Loucy (cell line): ENCODE results near the gene VAV3.

ENCODE experiments used
- H2AFZ ChIP-seq: fragments of 200-600 bp; sonication (generic); 2 replicates; pipeline ENCODE4 v1.6.0; 2016; ENCODE audit warnings: antibody characterized with exemption, mild to moderate bottlenecking, low read length, moderate library complexity
- H3F3A ChIP-seq: fragments of 200-600 bp; 2 replicates; pipeline ENCODE4 v1.6.0; 2016; ENCODE audit warnings: antibody characterized with exemption, low read depth, mild to moderate bottlenecking
- H3K27me3 ChIP-seq: fragments of 200-600 bp; sonication (generic); 2 replicates; pipeline ENCODE4 v1.6.1; 2014; ENCODE audit warnings: low read length, mild to moderate bottlenecking; ENCODE audit not compliant: insufficient read depth, poor library complexity, severe bottlenecking
- H3K36me3 ChIP-seq: fragments of 200-600 bp; sonication (generic); 2 replicates; pipeline ENCODE4 v1.6.1; 2016; ENCODE audit warnings: low read length; ENCODE audit not compliant: insufficient read depth
- H3K4me1 ChIP-seq: fragments of 200-600 bp; sonication (generic); 2 replicates; pipeline ENCODE4 v1.5.1; 2014; ENCODE audit warnings: low read length, mild to moderate bottlenecking; ENCODE audit not compliant: insufficient read depth, poor library complexity, severe bottlenecking
- H3K4me2 ChIP-seq: fragments of 200-600 bp; sonication (generic); 2 replicates; pipeline ENCODE4 v1.6.0; 2014; ENCODE audit warnings: antibody characterized with exemption, low read length, low read depth, mild to moderate bottlenecking; ENCODE audit not compliant: poor library complexity, severe bottlenecking
- H3K4me3 ChIP-seq: fragments of 200-600 bp; sonication (generic); 2 replicates; pipeline ENCODE4 v1.5.1; 2014; ENCODE audit warnings: low read length, mild to moderate bottlenecking, mixed read lengths; ENCODE audit not compliant: poor library complexity, severe bottlenecking
- H3K79me2 ChIP-seq: fragments of 200-600 bp; sonication (generic); 2 replicates; pipeline ENCODE4 v1.6.1; 2014; ENCODE audit warnings: low read length; ENCODE audit not compliant: insufficient read depth
- H3K9ac ChIP-seq: fragments of 200-600 bp; sonication (generic); 2 replicates; pipeline ENCODE4 v1.6.0; 2014; ENCODE audit warnings: mild to moderate bottlenecking, low read depth, low read length, moderate library complexity; ENCODE audit not compliant: poor library complexity, severe bottlenecking
- H3K9me2 ChIP-seq: fragments of 200-600 bp; sonication (generic); replicated peaks from 2 replicates; pipeline ENCODE4 v1.6.1; 2016; ENCODE audit warnings: low read depth, low read length, mixed read lengths
- H3K9me3 ChIP-seq: fragments of 200-600 bp; sonication (generic); 2 replicates; pipeline ENCODE4 v1.6.1; 2014; ENCODE audit warnings: mild to moderate bottlenecking, antibody characterized with exemption, low read length, low read depth; ENCODE audit not compliant: insufficient read depth
- H4K20me1 ChIP-seq: fragments of 200-600 bp; sonication (generic); 2 replicates; pipeline ENCODE4 v1.6.0; 2014; ENCODE audit warnings: antibody characterized with exemption, low read length, mild to moderate bottlenecking; ENCODE audit not compliant: insufficient read depth, poor library complexity, severe bottlenecking
- EZH2phosphoT487 ChIP-seq: fragments of 200-600 bp; IDR thresholded peaks from 2 replicates; pipeline ENCODE4 v1.6.1; 2018; ENCODE audit warnings: antibody characterized with exemption, mild to moderate bottlenecking, moderate library complexity, borderline replicate concordance
- TF ChIP-seq, protein P1 (sequence below): fragments of 200-600 bp; sonication (generic); conservative IDR thresholded peaks from 2 replicates; pipeline ENCODE4 v1.5.1; 2014; ENCODE audit warnings: mild to moderate bottlenecking, antibody characterized with exemption, low read length

The VAV3 gene

DNA sequence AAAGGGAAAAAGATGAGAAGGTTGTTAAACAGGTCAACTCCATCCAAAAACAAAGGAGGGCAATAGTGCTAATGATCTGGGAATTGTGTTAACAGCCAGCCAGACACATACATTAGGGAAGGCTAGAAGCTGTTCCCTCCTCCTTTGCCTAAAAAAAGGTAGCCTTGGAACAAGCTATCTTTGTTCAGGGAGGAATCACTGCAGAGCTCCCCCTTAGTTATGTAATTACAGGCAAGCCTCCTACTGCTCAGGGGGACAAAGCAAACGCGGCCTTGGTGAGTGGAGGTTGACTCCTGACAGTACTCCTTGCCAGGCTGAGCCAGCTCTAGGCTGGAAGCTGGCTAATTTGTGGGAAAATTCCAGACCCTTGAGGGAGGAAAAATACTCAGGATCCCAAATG, 97.6 kb downstream of the VAV3 start:
- Histone ChIP-seq H3K79me2 (peaks cover 81% of the 10 kb centered on the region), H2AFZ (no peak overlapping the region), H3K9me3 (no peaks in the 10 kb centered on the region), H3K4me3 (no peak overlapping the region), H3K4me2 (no peak overlapping the region), H3K27me3 (no peaks in the 10 kb centered on the region), H3K9me2 (no peaks in the 10 kb centered on the region), H3K4me1 (peaks cover 54% of the 10 kb centered on the region), H3F3A (no peaks in the 10 kb centered on the region), H3K36me3 (peaks cover 17% of the 10 kb centered on the region; the same call in 1 of the 2 replicates), H4K20me1 (peaks cover 9% of the 10 kb centered on the region), H3K9ac (no peak overlapping the region)
- TF ChIP-seq EZH2phosphoT487, result no peak
- TF ChIP-seq, protein P1, sequence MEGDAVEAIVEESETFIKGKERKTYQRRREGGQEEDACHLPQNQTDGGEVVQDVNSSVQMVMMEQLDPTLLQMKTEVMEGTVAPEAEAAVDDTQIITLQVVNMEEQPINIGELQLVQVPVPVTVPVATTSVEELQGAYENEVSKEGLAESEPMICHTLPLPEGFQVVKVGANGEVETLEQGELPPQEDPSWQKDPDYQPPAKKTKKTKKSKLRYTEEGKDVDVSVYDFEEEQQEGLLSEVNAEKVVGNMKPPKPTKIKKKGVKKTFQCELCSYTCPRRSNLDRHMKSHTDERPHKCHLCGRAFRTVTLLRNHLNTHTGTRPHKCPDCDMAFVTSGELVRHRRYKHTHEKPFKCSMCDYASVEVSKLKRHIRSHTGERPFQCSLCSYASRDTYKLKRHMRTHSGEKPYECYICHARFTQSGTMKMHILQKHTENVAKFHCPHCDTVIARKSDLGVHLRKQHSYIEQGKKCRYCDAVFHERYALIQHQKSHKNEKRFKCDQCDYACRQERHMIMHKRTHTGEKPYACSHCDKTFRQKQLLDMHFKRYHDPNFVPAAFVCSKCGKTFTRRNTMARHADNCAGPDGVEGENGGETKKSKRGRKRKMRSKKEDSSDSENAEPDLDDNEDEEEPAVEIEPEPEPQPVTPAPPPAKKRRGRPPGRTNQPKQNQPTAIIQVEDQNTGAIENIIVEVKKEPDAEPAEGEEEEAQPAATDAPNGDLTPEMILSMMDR, result no peak

DNA sequence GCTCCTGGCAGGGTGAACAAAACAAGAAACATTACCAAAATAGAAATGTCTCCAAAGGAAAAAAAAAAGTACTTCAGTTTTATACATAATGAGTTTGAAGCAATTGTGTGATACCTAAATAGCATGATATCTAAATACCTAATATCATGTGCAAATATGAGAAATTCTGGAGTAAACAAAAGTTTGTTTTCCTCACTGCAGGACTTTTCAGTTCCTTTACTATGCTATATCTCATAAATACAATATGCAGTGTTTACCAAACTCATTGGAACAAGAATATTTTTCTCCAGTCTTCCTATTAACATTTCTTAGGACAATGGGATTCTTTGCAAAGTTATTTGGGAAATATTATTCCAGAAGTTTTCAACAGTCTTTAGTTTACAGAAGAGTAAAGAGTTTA, 98.1 kb downstream of the VAV3 start:
- no peak for TF ChIP-seq EZH2phosphoT487
- TF ChIP-seq, protein P1, result no peak
- peaks cover 57% of the 10 kb centered on the region for H3K4me1 ChIP-seq
- no peak overlapping the region for H3K4me3 ChIP-seq
- H3K36me3 ChIP-seq, result peaks cover 17% of the 10 kb centered on the region; the same call in 1 of the 2 replicates
- no peak overlapping the region for H3K9ac ChIP-seq
- H3K79me2 ChIP-seq, result peaks cover 81% of the 10 kb centered on the region
- H3K27me3 ChIP-seq, result no peaks in the 10 kb centered on the region
- H3F3A ChIP-seq, result no peaks in the 10 kb centered on the region
- H2AFZ ChIP-seq, result no peak overlapping the region
- H4K20me1 ChIP-seq, result peaks cover 6% of the 10 kb centered on the region
- H3K4me2 ChIP-seq, result no peak overlapping the region
- H3K9me3 ChIP-seq, result no peaks in the 10 kb centered on the region
- H3K9me2 ChIP-seq, result no peaks in the 10 kb centered on the region

DNA sequence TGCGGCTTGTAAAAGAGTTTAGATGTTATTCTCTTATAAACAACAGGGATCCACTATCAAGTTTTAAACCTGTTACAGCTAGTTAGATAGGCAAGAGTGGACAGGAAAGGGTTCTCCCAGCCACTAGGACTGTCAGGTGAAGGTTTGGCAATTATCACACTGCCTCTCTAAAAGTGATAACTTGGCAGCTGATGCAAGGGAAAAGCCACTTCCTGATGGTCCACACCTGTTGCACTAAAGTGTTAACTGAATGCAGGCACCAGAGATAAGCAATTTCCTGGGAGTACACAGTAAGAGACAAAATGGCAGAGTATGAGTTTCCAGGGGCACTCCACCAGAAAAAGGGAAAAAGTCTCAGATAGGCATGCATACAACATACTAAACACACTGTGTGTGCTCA, 99.4 kb downstream of the VAV3 start:
- peak overlapping the region; percentile 56 for H3K4me2 ChIP-seq
- H3K27me3 ChIP-seq, result no peaks in the 10 kb centered on the region
- peaks cover 81% of the 10 kb centered on the region for H3K79me2 ChIP-seq
- peaks cover 16% of the 10 kb centered on the region; the same call in 1 of the 2 replicates for H3K36me3 ChIP-seq
- H3K9me2 ChIP-seq, result no peaks in the 10 kb centered on the region
- H4K20me1 ChIP-seq, result peaks cover 3% of the 10 kb centered on the region
- H2AFZ ChIP-seq, result no peak overlapping the region
- H3K4me1 ChIP-seq, result peaks cover 53% of the 10 kb centered on the region
- H3F3A ChIP-seq, result no peaks in the 10 kb centered on the region
- peak overlapping the region; percentile 18 for H3K4me3 ChIP-seq
- H3K9me3 ChIP-seq, result no peaks in the 10 kb centered on the region
- H3K9ac ChIP-seq, result peak overlapping the region; percentile 41
- no peak for TF ChIP-seq EZH2phosphoT487
- TF ChIP-seq, protein P1, result no peak
